Measurements from ENCODE around the gene PTPN4. TPM values are rescaled to one million over a fixed set of nuclear protein-coding genes. Genes with fewer than 3 reads are reported as not detected.

The PTPN4 gene
- total and polyA plus RNA-seq, 2 donors (not counting 3 experiments of a cell fraction or from before 2014, with no cell fraction given), result 6.8 to 29.6 TPM

- Histone ChIP-seq H3K9me3 (replicated peaks; ENCODE audit: control insufficient read depth, insufficient read depth, low read length) (no peaks in the 10 kb centered on the region), H3K4me1 (ENCODE audit: control insufficient read depth, extremely low read depth, insufficient read depth, low read length) (no peaks in the 10 kb centered on the region), H3K4me3 (replicated peaks in 1 of 3; ENCODE audit: insufficient read depth in 1 of 3, low read depth in 1 of 3, low read length in 3 of 3) (no peak overlapping the region), H3K79me2 (ENCODE audit: control insufficient read depth, insufficient read depth, low read length) (peaks cover 9% of the 10 kb centered on the region), H2AFZ (ENCODE audit: low read depth, low read length) (no peak overlapping the region), H3K27ac (ENCODE audit: insufficient read depth, low read depth, low read length) (no peak overlapping the region), H3K9ac (replicated peaks; ENCODE audit: extremely low read depth, insufficient read depth, low read length) (no peak overlapping the region), H4K20me1 (replicated peaks; ENCODE audit: control insufficient read depth, extremely low read depth, insufficient read depth, low read length) (no peaks in the 10 kb centered on the region), H3K4me2 (ENCODE audit: insufficient read depth, low read length) (no peak overlapping the region), H3K36me3 (ENCODE audit: control insufficient read depth in 2 of 2, extremely low read depth in 1 of 2, insufficient read depth in 2 of 2, low read length in 2 of 2) (no peaks in the 10 kb centered on the region), H3K9me1 (replicated peaks; ENCODE audit: control insufficient read depth, extremely low read depth, insufficient read depth, low read length) (no peaks in the 10 kb centered on the region), H3K27me3 (ENCODE audit: control insufficient read depth in 2 of 2, insufficient read depth in 2 of 2, low read length in 2 of 2) (no peaks in the 10 kb centered on the region)
- DNase-seq (ENCODE audit: low read depth, low spot score) (no peak), FAIRE-seq (no peak)
- TF ChIP-seq EZH2 (IDR thresholded peaks at IDR 0.05; ENCODE audit: borderline replicate concordance, low read depth, low read length, severe bottlenecking), result no peak
- no peak for TF ChIP-seq MYC (IDR thresholded peaks at IDR 0.05; ENCODE audit: low read depth, low read length)
- TF ChIP-seq POLR2AphosphoS5 (IDR thresholded peaks at IDR 0.05; ENCODE audit: insufficient read depth, low read depth, low read length), result no peak
- no peak for TF ChIP-seq MAX (IDR thresholded peaks at IDR 0.05; ENCODE audit: insufficient read depth, insufficient read length)
- TF ChIP-seq GATA2 (IDR thresholded peaks at IDR 0.05; ENCODE audit: insufficient read depth, insufficient read length, low read depth, low read length), result no peak
- no peak for TF ChIP-seq FOS (IDR thresholded peaks at IDR 0.05; ENCODE audit: borderline replicate concordance, insufficient read depth, low read length)
- no peak for TF ChIP-seq JUN (IDR thresholded peaks at IDR 0.05; ENCODE audit: borderline replicate concordance, insufficient read depth, insufficient read length, low read depth)
- TF ChIP-seq CTCF (IDR thresholded peaks at IDR 0.05; ENCODE audit: extremely low read depth in 1 of 2, insufficient read depth in 1 of 2, low read depth in 1 of 2, low read length in 2 of 2), result no peak
- no peak for TF ChIP-seq POLR2A (IDR thresholded peaks at IDR 0.05; ENCODE audit: low read depth, low read length)
- dilution Hi-C loops (cut with MboI; ENCODE audit: extremely low pct_ligation_motif_present, low sequenced_read_pairs), result no loop called here
- intact Hi-C loops (cut with micrococcal nuclease), result no loop called here
- no TSS peak for BruUV-seq (replicated peaks)
- CTCF ChIA-PET, result no interaction called here
- POLR2A ChIA-PET, result no interaction called here
Observed at GRCh38 chr2:119786295-119786694, 26.6 kb downstream of the PTPN4 start.
